ENCODE data around the gene ADCY10. TPM values are rescaled to one million over a fixed set of nuclear protein-coding genes. Genes with fewer than 3 reads are reported as not detected.

Gene ADCY10
- total and polyA plus RNA-seq, 9 of the 15 experiments (the other 6 are each of a cell fraction or from before 2014, with no cell fraction given), result 0.08 to 0.86 (median 0.22) TPM

- no peak for TF ChIP-seq ARID4B (CRISPR knock-in tag; IDR thresholded peaks at IDR 0.05)
Measured at GRCh38 chr1:167797015-167797414, 116.9 kb downstream of the ADCY10 start (continued).

- Histone ChIP-seq H3K4me3 (no peak overlapping the region), H3K27me3 (ENCODE audit: control insufficient read depth in 2 of 2, insufficient read depth in 2 of 2, low read length in 2 of 2) (no peaks in the 10 kb centered on the region), H3K9me1 (ENCODE audit: control insufficient read depth, insufficient read depth, low read length) (no peaks in the 10 kb centered on the region), H3K9ac (ENCODE audit: insufficient read depth in 1 of 2, low read depth in 2 of 2, low read length in 2 of 2) (no peak overlapping the region), H3K4me1 (replicated peaks in 1 of 2; ENCODE audit: control insufficient read depth in 2 of 2, insufficient read depth in 2 of 2, low read length in 2 of 2) (peaks cover 0 to 3% of the 10 kb centered on the region in 2 experiments; a peak in 2 of 5 replicates), H3K27ac (ENCODE audit: extremely low read depth, low read depth, low read length) (no peak overlapping the region), H3K4me2 (ENCODE audit: insufficient read depth, low read length) (no peak overlapping the region), H3K36me3 (ENCODE audit: control insufficient read depth, insufficient read depth, low read length) (peaks cover 11% of the 10 kb centered on the region; the same call in 1 of the 3 replicates), H3K9me3 (replicated peaks; ENCODE audit: control insufficient read depth, insufficient read depth, low read depth, low read length) (no peaks in the 10 kb centered on the region), H4K20me1 (replicated peaks; ENCODE audit: control insufficient read depth, insufficient read depth, low read length) (no peaks in the 10 kb centered on the region), H2AFZ (ENCODE audit: low read depth, low read length) (no peak overlapping the region), H3K79me2 (ENCODE audit: control insufficient read depth, insufficient read depth, low read length) (no peaks in the 10 kb centered on the region)
- no peak for DNase-seq (ENCODE audit: extremely low read depth in 1 of 4, low spot score in 3 of 4)
- in situ Hi-C loops (cut with MboI) (loop anchor here (5.0 kb wide), 1 partner anchor 79 kb away; no protein-coding TSS in a partner anchor), intact Hi-C loops (cut with micrococcal nuclease) (no loop called here)
- no peak for FAIRE-seq
- CTCF ChIA-PET (ENCODE audit: low intra/inter-chr PET ratio), result interaction anchor here (1.0 kb wide), 1 partner anchor 956 kb away, joined by 4 read pairs; no protein-coding TSS in a partner anchor
- ATAC-seq, result no peak
- POLR2A ChIA-PET, result interaction anchor here (0.7 to 1.4 kb wide), 5 partner anchors 10 to 57 kb away, joined by 3 to 5 read pairs (median 3); no protein-coding TSS in a partner anchor
- BruUV-seq (replicated peaks), result no TSS peak
- WGBS (ENCODE audit: insufficient coverage, low coverage, missing lambda C conversion rate), result 86% methylated on average over 10 of the region's 10 CpGs
- TF ChIP-seq KDM5B (IDR thresholded peaks at IDR 0.05; ENCODE audit: insufficient replicate concordance, low read depth, low read length), result no peak
Measured at GRCh38 chr1:167795810-167796740, 117.9 kb downstream of the ADCY10 start.
